Left cardiac atrium (tissue), 4 donors: ENCODE results near the gene ADCK1. TPM values are rescaled to one million over a fixed set of nuclear protein-coding genes. Genes with fewer than 3 reads are reported as not detected.
A peak's percentile ranks its signal among the peaks of the same experiment; 100 is the strongest.

Experiments used
- ATAC-seq, 2 donors: fragments of 200-7000 bp; cut with Tn5 transposase; one replicate each; pipeline ENCODE4 v1.9.1; 2020; ENCODE audit warnings: mild to moderate bottlenecking in 2 of 2, moderate library complexity in 2 of 2
- DNase-seq: peaks from one replicate; pipeline ENCODE4 v3.0.0-alpha.2; 2020
- intact Hi-C, 2 donors: fragments of 100-400 bp; cut with DNase I; formaldehyde crosslinking; loops; one replicate each; pipeline versions ENCODE4 v1.14.1 to v1.15.1; 2022 to 2023
- total RNA-seq, 2 donors: library from RNA; stranded (reverse); fragmentation: NEBNext Ultra II Directional; extraction: Animal tissue kit (Norgen Biotek cat#: 25700); gene quantifications; one replicate each; pipeline ENCODE4 v1.2.1, GENCODE V29; 2021
- donor health status: DM: no; HTN: yes; CAD: no.
- donor health status: DM: no; HTN: yes; CAD: no; lungs with severe emphysema.
- donor health status: DM: yes; HTN: yes; CAD: no.
- donor health status: Dilated cardiomyopathy.

Gene ADCK1
- total RNA-seq, 2 donors from 2014 or later, result 6.4 to 8.4 TPM

- ATAC-seq, result no peak
- no peak for DNase-seq
- intact Hi-C loops, result no loop called here
These were observed 173.3 kb downstream of the ADCK1 start for GRCh38 chr14:77973246-77973645.

- intact Hi-C loops, result no loop called here
- DNase-seq, result no peak
These were observed 176.7 kb downstream of the ADCK1 start for GRCh38 chr14:77976591-77976990.

GRCh38 chr14:77979171-77979570, 179.3 kb downstream of the ADCK1 start:
- intact Hi-C loops, result no loop called here
- ATAC-seq, result no peak

More at GRCh38 chr14:77976591-77976990, 176.7 kb downstream of the ADCK1 start:
- no peak for ATAC-seq

GRCh38 chr14:77979666-77980351, 179.9 kb downstream of the ADCK1 start:
- intact Hi-C loops, result no loop called here
- DNase-seq (no peak), ATAC-seq (no peak)

More at GRCh38 chr14:77979171-77979570, 179.3 kb downstream of the ADCK1 start:
- no peak for DNase-seq

GRCh38 chr14:77980475-77981321, 180.8 kb downstream of the ADCK1 start:
- peak; percentile 73 to 75 for ATAC-seq
- intact Hi-C loops, result no loop called here
- DNase-seq, result peak; percentile 36

Other genes starting within 250 kb of the ADCK1 start
- gene SPTLC2, start 183.5 kb upstream of the ADCK1 start, total RNA-seq, result 10 to 100 TPM; 16.1 to 18.4 TPM
- gene ALKBH1, start 92.1 kb upstream of the ADCK1 start, total RNA-seq, result 10 to 100 TPM in 1 of 2 donors, 1 to 10 TPM in 1; 9.8 to 10.6 TPM
- gene SLIRP, start 92.0 kb upstream of the ADCK1 start, total RNA-seq, result 100 to 1,000 TPM; 144 to 164 TPM
- gene SNW1, start 39.0 kb upstream of the ADCK1 start, total RNA-seq, result 10 to 100 TPM; 53.1 to 56.6 TPM